HG03575 (cell line): ENCODE data around the gene FRMD5.
"Not testable (repeated sequence)": the region's sequence is repeated elsewhere in the genome, so short reads cannot be mapped to it uniquely, and the experiment has no call there.

ENCODE experiments used
- ATAC-seq: cut with Tn5 transposase; IDR thresholded peaks from one replicate; pipeline ENCODE4 v1.9.1; 2021; ENCODE audit not compliant: unreplicated experiment, insufficient number of reproducible peaks, low FRiP score; ENCODE audit errors: extremely low read depth

FRMD5 gene

DNA sequence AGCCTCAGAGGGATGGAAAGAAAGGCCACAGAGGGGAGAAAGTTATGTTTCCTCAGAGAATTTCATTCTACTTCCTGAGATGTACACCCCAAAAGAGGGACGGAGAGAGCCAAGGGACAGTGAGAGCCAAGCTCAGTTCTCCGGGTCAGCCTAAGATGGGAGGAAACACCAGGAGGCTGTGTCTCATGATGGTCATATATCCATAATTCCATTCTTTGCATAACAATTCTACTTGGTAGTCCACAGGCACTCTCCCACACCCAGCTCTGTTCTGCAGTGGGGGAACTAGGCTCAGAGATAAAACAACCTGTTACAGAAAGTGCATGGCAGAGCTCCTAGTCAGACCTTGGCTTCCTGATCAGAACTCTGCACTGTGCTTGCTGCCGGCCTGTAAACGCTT is 313.8 kb downstream of the FRMD5 start:
- no peak for ATAC-seq

DNA sequence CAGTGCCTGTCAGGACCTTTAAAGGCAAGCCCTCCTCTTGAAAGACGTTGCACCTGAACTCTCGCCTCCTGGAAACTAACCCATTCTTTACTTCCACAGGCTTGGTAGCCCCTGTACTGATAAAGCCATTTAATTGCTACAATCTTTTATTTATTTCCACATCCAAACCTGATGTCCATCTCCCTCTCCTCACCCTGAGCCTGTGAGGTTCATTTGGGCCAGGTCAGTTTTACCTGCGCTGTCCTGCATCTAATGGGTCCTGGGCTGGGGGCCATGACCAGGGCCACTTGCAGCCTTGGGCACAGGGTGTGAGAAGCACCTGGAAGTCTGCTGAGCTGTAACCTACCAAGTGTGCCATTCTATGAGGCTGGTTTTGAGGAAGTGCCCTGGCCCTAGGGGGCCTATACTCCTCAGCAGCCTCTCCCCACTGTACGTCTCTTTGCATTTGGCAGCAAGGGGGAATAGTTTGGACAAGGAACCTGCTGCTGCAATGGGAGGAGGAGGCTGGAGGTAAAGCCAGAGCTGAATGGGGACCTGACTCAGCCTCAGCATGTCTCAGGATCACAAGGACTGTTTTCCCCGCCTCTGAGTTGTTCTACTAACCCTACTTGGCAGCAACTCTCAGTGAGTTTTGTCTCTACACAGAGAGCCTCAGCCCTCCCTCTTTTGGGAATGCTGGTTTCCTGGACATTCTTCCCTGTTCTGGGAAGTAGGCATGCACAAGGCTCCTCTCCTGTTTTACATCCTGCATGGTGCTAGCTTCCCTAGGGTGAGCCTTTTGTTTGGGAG is 314.5 kb downstream of the FRMD5 start:
- no peak for ATAC-seq

DNA sequence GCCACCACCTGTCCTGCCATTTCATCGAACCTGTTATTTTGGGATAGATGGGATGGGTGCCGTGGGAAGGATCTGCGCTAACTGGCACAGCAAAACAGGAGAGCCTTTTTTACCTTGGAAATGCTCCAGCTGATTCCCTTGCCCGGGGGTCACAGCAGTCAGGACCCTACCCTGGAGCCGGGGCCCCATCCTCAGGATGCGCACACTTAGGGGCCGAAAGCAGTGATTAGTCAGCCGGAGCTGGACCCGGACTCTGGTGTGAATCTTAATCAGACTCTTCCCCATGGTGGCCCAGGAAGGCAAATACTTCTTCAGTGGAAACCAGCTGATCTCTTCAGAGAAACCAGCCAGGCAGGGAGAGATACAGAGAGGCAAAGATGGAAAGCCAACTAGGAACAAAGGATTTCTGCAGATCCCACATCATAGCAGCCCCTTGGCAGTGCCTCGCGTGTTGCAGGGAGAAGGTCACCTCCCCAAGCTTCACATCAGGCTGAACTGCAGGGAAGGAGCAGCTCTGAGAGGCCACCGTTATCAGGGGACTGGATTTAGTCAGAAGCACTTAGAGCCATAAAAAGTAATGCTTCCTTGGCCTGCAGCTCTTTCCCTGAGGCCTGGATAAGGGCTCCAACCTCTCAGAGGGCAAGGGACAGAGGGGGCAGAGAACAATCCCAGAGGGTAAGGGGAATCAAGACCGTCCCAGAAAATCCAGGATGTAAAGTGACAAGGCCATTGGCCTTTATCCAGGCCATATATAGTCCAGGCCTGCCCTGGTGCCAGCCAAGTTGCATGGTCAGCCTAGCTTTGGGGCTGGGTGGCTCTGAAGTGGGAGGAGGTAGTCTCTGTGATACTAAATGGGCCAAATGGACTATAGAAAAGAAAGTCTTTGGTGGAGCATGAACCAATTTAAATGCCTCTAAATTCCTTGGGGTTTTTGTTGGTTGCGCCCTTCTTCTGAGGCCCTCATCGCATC is 315.4 kb downstream of the FRMD5 start:
- ATAC-seq: no peak

DNA sequence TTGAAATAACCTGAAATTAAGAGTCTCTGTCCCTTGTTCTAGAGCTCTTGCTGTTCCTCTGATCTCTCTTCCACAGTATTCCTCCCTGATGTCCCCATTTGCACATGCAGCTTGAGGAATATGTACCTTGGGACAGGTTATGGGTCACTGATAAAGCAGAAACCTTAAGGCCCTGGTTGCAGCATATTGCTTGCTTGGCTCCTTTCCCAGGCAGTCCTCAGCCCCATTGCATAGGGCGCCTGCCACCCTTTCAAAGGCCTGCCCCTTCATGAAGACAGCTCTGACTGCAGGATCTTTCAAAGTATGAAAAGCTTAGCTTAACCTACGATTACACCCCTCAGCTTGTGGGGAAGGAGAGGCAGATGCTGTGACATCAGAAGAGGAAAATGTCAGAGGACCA is 316.6 kb downstream of the FRMD5 start:
- no peak for ATAC-seq

DNA sequence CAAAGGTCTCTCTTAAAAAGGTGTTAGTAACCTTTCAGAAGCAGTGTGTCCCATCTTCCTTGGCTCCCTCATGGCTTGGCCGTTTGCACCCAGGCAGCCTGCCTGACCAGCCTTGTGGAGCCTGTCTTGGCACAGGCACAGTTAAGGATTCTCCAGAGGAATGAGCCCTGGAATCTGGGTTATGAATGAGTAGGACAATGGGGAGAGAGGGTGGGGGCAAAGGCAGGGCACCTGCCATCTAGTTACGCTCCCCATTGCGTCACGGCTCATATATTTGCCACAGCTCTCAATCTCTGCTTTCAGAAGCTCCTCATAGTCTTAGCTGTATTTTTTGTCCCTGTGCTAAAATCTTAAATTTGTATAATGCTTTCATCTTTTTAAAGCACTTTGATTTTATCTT is 317.7 kb downstream of the FRMD5 start:
- no peak for ATAC-seq

DNA sequence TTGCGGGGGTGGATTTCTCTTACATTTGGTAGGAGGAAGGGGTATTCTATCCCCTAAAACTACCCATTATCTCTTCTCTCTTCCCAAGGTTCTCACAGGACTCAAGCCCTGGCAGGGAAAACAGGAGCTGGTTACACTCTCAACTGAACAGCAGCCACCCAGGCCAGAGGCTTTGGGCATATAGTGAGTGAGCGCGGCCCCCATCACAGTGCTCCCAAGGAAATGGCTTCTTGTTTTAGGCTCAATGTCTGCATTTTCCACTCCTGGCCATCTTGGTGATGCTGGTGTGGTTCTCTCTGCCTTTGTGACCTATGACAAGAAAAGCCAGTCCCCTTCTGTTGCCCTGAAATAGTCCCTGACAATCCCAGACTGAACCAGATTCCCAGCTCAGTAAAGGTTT is 318.2 kb downstream of the FRMD5 start:
- ATAC-seq: no peak

DNA sequence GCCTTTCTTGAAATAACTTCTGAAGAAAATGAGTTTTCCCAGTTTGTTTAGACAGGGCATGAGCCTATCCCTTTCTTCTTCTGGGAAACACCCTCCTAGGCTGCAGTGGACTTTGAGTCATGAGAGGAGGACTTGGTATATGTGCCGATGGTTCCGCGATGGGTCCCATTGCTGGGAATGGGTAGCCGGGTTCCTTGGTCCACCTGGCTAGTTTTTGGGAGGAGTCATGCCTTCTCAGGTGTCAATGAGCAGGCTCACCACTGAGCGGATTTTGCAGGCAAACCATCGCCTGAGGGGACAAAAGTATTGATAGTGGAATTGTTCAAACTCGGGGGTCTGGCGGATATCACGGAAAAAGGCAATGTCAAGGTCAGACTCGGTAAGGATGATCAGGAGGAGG is 321.4 kb downstream of the FRMD5 start:
- ATAC-seq: no peak

DNA sequence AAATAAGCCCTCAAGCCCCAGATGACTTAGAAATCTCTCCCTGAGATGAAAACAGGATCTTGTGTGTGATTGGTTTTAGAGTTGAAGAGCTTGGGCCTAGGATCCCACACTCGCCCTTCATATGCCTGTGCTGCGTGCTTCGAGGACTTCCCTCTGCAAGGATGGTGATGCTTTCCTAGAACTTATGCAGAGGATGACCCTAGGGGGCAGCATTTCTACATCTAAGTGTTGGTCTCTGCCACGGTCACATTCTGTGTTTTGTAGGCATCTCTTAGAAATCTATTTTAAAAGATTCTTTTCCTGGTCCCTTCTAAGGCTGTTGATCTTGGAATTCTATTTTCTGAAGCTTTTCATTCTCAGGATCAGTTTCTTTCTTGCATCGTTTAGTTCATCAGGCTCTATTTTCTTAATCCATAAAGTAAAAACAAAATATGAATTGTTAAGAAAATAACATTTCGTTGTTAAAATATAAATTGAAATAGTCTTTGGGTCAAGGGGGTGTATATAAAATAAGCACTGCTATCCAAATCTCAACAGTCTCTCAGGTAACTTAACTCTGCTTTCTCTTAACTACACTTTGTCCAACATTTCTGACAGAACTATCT is 322.6 kb downstream of the FRMD5 start:
- no peak for ATAC-seq

DNA sequence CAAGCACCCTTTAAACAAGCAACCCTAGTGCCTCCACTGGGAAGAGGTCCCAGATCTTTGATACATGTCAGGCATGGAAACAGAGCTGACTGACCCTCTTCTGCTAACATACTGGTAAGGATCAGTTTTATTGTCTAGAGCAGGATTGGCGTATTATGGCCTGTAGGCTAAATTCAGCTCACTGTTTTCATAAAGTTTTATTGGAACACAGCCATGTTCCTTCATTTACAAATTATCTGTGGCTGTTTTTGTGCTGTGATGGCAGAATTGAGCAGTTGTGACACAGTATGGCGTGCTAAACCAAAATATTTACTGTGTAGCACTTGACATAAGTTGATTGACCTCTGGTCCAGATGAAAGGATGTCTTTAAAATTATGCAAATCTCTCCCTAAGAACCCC is 323.2 kb downstream of the FRMD5 start:
- no peak for ATAC-seq

DNA sequence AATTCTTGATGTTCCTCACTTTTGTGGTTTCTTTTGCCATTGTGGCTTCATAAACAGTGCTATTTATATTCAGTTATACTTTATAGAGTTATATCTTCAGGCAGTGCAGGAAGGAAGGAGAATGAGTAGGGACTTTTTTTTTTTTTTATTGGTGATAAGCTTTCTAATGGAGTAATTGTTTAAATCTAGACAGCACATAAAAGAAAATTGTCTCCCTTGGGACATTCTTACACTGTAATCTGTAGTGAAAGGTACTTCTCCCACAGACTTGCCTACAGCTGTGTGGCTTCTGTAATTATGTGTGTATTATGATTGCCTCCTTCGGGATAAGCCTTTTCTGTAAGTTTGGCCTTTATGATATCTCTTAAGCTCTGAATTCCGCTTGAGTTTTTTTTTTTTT is 326.7 kb downstream of the FRMD5 start:
- no peak for ATAC-seq

DNA sequence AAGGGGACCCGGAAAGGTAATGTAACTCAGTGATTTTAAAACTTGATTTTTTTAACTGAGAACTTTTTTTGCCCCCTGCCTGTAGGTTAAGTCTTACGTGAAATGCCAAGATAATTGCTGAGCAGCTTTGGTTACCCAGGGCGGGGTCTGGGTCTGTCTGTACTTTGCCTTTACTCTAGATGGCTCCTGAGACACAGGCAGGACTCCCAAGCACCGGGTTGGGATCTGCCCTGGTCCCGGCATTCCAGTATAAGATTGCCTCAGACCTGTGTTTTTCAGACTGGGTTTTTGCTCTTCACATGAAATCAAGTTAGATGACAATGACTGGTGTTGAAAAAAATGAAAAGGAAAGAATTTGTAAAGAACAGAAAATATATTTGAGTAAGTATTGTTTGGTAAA is 328.0 kb downstream of the FRMD5 start:
- no peak for ATAC-seq

DNA sequence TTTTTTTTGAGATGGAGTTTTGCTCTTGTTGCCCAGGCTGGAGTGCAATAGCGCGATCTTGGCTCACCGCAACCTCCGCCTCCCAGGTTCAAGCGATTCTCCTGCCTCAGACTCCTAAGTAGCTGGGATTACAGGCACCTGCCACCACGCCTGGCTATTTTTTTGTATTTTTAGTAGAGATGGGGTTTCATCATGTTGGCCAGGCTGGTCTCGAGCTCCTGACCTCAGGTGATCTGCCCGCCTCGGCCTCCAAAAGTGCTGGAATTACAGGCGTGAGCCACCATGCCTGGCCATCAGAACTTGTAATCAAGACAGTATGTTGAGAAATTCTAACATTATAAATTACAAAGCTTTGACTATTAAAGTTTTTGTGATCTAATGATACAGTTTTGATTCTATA is 328.4 kb downstream of the FRMD5 start:
- ATAC-seq: not testable (repeated sequence)

DNA sequence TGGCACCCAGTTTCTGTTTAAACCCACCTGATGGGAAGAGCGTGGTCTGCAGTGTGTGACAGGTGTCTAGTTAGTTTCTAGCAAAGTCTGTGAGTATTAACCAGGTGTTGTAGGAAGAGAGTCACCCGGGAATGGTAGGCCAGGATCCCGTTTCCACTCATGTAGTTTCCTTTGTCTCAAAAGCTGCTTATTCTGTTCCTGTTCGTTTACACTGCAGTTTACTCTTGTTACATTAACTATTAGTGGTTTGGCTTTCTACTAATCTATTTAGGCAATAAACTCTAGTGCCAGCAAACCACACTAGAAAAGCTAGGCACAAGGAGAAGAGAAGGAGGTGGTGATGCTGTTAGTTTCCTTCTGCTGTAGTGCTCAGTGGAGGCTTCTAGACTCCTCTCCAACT is 335.5 kb downstream of the FRMD5 start:
- ATAC-seq: no peak

DNA sequence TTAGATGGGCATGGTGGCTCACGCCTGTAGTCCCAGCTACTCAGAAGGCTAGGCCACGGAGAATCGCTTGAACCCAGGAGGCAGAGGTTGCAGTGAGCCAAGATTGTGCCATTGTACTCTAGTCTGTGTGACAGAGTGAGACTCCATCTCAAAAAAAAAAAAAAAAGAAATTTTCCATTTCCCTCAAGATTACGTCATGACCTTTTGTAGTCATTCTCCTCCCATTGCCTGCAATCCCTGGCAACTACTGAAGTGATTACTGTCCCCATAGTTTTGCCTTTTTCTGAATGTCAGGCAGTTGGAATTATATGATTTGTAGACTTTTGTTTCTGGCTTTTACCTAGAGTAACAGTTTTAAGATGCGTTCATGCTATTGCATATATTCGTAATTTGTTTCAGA is 340.3 kb downstream of the FRMD5 start:
- no peak for ATAC-seq

DNA sequence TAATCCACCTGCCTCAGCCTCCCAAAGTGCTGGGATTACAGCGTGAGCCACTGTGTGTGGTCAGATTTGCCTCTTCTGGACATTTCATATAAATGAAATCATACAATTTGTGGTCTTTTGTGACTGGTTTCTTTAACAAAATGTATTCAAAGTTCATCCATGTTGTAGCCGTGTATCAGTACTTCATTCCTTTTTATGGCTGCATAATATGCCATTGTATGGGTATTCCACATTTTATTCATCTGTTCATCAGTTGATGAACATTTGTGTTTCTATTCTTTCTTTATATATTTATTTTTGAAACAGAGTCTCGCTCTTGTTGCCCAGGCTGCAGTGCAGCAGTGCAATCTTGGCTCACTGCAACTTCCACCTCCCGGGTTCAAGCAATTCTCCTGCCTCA is 342.5 kb downstream of the FRMD5 start:
- ATAC-seq: no peak

DNA sequence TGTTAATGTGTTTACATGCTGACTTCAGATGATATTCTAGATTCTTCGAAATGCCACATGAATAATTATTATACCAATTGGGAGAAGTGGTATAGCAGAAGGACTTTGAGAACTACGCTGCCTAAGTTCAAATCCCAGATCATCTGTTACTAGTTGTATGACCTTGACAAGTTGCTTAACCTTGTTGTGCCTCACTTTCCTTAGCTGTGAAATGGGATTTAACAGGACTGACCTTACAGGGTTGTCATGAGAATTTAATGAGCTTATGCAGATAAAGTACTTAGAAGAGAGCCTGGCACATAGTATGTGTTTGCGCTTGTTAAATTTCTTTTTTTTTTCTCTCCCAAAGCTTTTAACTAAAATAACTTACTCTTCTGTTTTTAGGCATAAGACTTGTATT is 343.8 kb downstream of the FRMD5 start:
- ATAC-seq: no peak

DNA sequence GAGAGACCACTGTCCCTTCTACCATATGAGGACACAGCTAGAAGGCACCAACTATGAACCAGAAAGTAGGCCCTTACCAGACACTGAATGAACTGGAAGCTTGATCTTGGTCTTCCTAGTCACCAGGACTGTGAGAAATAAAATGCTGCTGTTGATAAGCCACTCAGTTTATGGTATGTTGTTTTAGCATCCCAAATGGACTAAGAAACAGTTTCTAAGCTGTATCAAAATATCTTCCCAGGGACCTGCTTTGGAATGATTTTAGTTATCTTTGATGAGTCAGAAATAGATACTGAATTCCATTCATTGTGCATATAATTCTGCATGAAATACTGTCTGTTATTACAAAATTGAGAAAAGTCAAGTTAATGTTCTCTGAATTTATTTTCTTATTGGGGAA is 349.6 kb downstream of the FRMD5 start:
- no peak for ATAC-seq

DNA sequence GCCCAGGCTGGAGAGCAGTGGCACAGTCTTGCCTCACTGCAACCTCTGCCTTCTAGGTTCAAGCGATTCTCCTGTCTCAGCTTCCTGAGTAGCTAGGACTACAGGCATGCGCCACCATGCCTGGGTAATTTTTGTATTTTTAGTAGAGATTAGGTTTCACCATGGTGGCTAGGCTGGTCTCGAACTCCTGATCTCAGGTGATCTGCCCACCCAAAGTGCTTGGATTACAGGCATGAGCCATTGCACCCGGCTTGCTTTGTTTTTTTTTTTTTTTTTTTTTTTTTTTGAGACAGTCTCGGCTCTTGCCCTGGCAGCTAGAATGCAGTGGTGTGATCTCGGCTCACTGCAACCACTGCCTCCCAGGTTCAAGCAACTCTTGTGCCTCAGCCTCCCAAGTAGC is 362.6 kb downstream of the FRMD5 start:
- ATAC-seq: not testable (repeated sequence)

DNA sequence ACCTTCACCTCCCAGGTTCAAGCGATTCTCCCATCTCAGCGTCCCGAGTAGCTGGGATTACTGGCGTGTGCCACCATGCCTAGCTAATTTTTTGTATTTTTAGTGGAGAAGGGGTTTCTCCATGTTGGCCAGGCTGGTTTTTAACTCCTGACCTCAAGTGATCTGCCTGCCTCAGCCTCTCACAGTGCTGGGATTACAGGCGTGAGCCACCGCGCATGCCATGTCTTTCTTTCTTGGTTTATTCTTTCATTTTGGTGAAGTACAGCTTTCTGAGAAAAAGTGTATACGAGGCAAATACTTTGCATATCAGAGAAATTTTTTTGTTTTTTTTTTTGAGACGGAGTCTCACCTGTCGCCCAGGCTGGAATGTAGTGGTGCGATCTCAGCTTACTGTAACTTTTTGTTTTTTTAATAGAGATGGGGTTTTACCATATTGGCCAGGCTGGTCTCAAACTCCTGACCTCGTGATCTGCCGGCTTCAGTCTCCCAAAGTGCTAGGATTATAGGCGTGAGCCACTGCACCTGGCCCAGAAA is 363.5 kb downstream of the FRMD5 start:
- not testable (repeated sequence) for ATAC-seq
